Fibroblast of skin of scalp (primary cell): ENCODE measurements around the gene PEPD.

Experiments used
- DNase-seq: peaks from one replicate; pipeline ENCODE4 v3.0.0-alpha.2; 2013

The PEPD gene

DNA sequence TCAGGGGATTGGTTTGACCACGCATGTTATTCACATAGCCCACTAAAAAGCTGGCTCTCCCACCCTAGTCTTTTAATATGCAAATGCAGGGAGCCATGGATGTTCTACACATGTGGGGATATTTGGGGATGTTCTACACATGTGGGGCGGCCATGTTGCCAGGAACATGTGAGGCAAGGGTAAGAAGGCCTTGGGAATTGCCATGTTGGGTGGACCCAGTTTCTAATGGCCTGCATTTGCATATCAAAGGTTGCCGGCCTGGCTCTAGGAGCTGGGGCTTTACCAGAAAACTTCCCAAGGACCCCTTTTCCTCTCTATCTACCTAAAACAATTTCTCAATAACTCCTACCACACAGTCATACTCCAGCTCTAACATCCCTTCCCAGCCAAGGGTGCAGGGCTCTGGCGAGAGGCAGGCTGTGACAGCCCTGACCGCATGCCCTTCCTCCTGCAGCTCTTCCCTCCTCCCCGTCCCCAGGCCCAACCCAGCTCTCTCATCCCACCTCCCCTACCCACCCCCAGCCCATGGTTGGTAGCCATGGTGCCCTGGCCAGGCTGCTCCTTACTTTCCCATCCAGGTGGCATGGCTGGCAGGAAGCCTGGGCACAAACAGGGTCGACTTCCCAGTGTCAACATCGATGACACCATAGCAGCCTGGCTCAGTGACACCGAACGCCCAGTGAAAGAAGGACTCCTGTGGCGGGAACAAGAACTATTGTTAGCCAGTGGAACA is 11.0 kb downstream of the PEPD start:
- DNase-seq, result no peak

DNA sequence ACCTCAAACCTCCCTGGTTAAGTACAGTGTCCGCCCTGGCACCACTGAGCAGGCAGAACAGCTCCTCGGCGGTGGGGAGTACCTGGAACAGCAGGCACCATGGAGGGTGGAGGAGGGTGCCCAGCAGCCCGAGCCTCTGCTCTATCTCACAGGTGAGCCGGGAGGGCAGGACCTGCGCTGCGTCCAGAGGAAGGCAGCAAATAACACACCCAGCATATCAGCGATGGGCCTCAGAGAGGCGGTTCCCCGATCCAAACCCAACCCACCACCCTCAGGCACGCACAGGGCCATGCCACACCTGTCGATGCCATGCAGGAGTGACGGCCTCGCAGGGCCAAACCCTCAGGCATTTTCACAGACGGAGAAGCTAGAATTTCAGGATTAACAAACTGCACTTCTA is 11.8 kb downstream of the PEPD start:
- no peak for DNase-seq

DNA sequence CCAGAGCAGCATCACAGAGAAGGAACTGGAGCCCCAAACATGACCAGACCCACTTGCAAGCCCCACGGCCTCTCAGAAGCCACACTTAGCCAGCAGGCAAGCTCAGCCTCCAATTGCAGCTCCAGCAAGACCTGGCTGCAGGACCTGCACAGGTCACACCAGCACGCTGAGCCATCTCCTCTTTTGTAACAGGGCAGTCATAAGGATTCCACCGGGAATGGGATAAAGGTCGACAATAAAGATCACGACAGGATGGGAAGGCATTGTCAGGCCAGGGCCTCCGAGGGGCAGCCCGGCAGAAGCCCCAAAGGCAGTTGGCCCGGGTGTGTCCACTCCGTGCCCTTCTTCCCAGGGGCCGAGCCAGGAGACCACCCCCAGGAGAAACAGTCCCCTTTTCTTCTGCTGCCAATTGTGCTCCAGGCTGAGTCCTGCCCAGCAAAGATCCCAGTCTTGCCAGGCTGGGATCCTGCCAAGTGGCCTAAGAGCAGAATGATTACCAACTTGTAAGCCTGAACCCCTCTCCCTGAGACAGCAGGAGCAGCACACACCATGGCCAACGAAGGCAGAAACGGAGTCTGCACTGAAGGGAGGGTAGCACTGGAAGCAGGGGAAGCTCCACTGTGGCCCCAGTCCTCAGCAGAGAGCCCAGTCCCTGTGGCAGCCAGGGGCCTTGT is 12.5 kb downstream of the PEPD start:
- no peak for DNase-seq

DNA sequence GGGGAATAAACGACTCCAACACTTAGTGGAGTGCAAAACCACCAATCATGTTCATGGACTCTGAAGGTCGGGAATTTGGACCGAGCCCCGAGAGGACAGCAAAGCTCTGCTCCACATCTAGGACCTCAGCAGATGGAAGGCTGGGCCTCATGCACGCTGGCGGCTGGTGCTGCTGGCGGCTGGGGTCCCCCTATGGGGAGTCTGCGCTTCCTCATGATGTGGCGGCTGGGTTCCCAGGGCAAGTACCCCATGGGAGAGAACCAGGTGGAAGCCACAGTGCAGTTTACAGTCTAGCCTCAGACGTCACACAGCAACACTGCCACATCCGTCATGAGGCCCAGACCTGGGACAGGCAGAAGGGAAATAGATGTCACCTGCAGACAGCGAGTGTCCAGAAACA is 13.2 kb downstream of the PEPD start:
- DNase-seq, result no peak

DNA sequence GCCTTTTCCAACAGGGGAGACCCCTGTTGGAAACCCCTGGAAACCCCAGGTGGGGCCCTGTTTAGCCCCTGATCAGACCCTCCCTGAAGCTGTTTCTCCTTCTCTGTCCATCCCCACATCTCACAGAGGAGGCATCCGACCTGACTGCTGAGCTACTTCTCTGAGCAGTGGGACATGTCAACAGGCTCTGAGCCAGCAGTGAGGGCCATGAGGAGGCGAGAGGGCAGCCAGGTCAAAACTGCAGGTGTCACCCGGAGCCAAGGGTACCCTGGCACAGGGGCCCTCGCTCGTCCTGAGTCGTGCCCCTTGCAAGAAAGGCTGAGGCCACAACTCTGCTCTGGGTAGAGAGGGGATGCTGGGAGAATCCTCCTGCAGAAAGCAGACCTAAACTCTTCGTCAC is 13.6 kb downstream of the PEPD start:
- no peak for DNase-seq

DNA sequence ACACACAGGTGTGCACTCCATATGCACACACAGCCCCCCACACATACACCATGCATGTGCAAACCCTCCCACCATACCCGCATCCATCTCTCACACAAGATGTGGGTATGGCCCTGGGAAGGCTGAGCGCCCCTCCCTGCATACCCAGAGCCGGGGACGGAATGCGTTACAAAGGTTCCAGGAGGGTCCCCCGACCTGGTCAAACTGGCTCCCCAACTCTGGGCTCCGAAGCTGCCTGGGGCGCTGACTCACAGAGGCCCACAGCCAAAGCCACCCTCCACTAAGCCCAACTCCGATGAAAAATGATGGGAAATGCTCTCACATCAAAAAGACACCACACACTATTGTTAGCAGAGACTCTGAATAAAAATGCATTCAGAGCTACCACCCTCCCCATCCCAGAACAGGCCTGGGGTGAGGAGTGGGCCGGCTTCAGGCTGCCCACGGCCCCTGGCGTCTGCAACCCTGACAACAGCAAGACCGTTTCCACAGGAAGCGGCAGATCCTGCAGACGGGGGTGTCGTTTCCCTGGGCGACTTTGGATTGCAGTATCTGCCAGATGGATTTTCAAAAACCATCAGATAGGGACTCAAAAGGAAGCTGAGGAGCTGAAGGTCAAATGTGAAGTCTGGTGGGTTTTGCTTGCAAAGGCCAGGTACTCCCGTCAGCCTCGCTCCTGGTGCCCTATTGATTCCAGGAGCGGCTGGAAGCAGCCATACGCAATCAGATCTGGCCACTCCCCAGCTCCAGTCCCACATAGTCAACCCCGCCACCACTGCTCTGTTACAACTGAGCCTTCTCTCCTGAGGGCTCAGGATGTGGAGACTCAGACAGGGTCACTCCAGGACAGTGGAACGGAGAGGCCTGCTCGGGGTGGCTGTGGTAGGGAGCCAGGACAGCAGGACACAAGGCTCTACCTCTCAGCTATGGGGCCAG is 14.3 kb downstream of the PEPD start:
- no peak for DNase-seq

DNA sequence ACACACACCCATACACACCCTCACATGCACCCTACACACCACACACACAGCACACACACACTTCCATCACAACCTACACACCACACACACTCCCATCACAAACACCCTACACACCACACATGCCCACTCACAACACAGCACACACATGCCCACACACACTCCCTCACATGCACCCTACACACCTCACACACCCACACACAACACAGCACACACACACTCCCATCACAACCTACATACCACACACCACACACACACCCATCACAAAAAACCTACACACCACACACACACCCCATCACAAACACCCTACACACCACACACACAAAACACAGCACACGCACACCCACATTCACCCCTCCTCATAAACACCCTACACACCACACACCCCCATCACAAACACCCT is 15.1 kb downstream of the PEPD start:
- no peak for DNase-seq

DNA sequence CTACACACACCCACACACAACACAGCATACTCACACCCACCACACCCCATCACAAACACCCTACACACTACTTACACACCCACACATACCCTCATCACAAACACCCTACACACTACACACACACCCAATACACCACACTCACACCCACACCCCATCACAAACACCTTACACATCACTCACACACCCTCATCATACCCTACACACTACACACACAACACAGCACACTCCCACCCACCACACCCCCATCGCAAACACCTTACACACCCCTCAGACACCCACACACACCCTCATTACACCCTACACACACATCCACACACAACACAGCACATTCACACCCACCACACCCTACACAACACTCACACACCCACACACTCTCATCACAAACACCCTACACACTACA is 15.8 kb downstream of the PEPD start:
- no peak for DNase-seq

DNA sequence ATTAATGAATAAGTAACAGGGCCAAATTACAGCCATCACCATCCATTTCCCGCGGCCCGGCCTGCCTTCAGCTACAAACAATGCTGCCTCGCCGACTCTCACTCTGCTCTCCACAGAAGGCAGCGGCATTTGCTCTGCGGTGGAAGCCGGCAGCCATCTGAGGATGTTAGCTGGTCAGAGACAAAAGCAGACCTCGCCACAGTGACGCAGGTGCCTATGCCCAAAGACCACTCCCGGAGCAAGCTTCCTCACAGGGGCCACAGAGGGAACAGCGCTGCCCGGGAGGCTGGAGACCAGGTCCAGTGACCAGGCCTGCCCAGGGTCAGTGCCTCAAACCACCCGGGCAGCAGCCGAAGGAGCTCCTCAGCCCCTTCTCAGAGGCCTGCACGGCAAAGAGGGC is 16.4 kb downstream of the PEPD start:
- DNase-seq, result no peak

DNA sequence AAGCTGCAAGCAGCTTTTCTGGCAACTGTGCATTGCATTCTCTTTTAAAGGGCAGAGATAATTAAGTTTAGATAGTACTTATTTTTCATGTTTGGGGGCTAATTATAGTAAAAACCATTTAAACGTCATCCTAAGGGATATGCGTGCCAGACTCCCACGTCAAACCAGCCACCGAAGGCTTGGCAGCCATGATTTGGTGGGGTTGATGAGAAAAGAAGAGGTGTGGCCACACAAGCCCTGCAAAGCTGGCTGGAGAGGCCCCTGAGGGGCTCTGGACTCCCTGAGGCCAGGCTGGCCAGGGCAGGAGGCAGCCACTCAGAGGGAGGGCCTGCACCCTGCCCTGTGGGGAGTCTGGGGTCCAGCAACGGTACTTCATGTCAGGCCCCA is 17.5 kb downstream of the PEPD start:
- no peak for DNase-seq

DNA sequence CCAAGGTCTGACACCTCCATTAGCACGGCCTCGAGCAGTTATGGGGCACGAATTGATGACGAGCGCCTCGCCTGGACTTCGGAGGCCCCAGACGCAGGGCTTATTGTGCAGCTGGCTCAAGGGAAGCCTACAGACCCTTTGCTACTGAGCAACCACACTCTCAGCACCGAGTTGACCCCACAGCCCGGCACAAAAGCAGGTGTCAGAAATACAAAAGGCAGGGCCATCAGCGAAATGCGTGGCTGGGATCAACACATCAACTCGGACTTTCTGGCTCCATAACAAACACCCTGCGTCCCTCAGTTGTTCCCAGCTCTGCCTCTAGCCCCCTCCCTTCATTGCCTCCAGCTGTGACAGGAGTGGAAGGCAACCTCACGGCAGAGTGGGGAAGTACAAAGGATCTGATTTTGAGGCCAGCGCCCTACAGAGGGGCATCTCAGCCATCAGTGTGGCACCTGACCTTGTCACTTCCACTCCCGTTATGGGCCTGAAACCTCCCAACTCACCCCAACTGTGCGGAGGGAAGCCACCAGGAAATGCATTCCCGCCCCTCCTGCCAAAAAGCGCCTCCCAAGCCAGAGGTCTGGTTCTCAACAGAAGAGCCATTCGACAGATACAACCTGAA is 18.0 kb downstream of the PEPD start:
- DNase-seq, result no peak

DNA sequence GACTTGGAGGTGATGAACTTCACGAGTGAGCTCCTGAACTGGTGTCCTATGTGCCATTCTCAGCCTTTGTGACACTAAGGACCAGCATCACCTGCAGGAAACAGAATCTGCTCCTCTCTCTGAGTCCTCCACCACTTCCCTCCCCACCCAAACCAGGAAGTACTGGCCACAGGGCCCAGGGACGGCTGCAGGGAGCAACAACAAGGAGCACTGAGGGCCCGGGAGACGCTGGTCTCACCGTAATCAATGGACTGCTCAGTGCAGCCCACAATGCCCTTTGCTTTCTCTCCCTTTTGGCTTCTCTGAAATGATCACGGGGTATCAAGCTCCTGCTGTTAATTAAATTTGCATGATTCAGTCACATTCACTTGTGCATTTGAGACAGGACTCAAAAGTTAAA is 18.6 kb downstream of the PEPD start:
- no peak for DNase-seq

DNA sequence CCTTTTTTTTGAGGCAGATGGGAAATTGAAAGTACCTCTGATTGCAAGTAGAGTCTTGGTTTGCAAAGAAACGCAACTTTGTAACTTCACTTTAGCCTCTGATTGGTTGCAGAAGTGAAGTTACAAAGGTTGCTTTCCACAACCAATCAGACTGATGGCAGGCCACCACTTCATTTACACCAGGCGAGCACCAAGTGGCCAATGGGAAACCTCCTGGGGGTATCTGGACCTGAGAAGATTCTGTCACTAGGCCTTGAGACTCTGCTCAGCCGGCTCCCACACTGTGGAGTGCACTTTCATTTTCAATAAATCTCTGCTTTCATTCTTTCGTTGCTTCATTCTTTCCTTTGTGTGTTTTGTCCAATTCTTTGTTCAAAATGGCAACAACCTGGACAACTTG is 19.1 kb downstream of the PEPD start:
- no peak for DNase-seq

DNA sequence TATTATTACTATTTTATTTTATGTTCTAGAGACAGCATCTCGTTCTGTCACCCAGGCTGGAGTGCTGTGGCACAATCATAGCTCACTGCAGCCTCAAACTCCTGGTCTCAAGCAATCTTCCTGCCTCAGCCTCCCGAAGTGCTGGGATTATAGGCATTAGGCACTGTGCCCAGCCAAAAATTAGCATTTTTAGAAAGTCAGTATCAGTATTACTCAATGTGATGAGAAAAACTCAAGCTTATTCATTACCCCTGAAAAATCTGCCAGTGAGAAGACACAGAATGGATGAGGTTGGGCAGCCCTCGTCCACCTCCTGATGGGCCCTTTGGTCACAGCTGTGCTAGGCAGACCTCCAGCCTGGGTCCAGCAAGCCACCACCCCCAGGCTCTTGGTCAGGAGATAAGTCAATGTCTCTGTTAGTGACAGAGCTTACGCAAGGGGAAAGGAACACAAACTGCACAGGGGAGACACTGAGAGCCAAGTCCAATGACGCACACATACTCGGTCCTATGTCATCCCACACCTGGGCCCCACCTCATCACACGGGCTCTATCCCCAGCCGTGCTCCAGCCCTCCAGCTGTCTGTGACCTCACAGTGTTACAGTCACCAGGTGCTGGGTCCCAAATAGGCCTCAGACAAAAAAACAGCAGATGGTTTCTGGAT is 19.8 kb downstream of the PEPD start:
- no peak for DNase-seq

DNA sequence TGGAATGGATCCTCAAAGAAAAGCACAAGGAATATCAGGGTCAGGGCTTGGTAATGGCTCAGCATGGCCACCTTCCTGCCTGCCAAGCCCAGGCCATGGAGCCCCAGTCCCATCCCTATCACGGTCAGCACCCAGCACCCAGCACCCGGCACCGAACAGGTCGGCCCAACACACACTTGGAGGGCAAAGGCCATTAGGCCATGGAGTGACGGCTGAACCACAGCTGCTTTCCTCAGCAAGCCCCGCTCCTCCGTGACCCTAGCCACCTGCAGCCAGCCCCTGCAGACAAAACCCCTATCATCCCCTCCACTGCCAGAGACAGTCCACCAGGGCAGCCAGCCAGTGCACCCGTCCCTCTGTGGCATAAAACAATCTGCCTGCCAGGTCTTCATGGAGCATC is 20.6 kb downstream of the PEPD start:
- DNase-seq, result no peak

DNA sequence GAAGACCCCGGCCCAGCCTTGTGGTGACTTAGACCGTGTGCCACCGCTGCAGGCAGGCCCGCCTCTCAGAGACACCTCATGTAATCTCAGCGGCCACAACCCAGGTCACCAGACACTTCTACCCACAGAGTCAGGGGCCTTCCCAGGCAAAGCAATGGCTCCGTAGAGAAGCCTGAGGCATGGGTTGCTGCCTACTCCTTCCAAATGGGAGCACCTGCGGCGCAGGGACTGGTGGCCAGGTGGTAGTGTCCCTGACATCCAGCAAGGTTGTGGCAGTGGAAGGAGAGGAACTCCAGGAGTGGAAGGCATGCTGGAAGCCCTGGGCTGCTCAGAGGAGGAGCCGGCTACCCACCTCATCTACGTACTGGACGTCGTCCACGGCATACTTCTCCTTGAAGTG is 21.0 kb downstream of the PEPD start:
- DNase-seq, result no peak

DNA sequence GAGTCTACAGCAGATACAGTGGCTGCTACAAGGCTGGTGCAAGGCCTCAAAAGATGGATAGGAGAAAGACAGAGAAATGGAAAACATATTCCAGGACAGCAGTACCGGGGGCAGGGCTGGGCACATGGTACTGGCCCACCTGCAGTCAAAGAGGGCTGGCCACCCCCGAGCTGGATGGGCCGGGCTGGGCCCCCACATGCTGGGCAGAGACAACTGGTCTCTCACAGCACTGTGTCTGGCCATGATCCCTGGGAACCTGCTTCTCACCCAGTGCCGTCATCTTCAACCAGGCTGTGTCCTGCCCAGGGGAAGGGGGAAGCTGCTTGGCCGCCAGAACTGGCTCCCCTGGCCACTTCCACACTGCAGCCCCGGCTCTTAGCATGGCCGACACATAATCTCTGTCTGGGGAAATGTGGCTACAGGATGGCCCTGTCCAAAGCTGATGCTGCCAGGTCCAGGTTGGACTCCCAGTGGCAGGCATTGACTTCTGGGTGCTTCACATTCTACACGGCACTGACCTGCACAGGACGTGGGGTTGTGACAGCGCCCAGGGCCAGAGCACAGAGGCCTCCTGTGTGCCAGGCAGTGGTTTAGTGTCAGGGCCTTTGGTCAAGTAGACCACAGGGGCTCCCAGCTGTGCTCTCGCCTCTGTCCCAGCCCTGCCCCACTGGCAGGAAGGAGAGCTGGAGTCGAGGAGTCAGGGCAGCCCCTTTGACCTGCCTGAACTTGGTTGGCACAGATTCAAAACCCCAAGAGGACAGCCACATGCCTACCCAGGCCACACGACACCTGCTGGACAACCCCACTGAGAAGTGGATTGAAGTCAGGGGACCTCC is 21.7 kb downstream of the PEPD start:
- no peak for DNase-seq

DNA sequence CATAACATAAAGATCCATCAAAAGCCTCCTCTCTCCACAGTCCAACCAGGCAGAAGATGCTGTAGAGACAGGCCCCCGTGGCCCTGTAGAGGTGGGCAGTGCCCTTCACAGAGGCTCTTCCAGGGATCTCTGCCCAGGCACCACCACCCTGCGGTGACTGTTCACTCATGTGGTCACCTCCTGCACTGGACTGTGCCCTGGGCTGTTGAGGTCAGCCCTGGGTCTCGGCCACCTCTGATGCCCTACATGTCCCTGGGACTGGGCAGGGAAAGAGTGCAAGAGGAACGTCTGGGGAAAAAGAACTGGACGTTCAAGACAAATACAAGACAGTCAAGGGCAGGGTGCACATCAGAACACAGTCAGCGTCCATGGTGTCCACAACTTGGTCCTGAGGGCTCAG is 22.3 kb downstream of the PEPD start:
- no peak for DNase-seq

DNA sequence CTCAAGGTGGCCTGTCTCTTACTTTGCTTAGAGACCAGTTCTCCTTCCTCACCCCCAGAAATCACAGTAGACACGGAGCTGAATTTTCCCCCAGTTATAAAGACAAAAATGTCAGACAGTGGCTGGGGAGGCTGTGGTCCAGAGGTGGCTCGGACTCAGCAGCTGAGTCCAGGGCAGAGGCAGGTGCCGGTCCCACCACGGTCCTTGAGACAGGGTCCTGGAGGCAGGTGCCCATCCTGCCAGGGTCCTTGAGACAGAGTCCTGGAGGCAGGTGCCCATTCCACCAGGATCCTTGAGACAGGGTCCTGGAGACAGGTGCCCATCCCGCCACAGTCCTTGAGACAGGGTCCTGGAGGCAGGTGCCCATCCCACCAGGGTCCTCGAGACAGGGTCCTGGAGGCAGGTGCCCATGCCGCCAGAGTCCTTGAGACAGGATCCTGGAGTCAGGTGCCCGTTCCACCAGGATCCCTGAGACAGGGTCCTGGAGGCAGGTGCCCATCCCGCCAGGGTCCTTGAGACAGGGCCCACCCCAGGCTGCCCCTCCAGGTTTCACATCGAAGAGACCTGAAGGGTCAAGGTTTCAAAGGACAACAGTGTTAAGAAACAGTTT is 23.1 kb downstream of the PEPD start:
- DNase-seq, result no peak

DNA sequence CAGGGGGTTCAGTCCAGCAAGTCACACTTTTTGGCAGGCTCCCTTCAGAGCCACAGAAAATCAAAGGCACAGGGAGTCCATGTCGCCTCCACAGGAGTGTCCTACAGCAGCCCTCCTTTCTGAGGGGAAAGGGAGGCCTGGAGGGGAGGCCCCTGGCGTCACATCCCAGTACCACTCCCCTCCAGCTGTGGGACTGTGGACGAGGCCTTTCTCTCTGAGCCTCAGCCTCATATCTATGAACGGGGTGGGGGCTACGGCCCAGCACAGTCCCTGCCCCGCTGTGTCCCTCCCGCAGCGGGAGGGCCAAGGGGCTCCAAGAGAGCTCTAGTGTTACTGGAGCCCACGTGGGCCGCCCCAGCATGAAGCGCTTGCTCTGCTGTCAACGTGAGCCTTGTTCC is 23.8 kb downstream of the PEPD start:
- DNase-seq, result no peak

DNA sequence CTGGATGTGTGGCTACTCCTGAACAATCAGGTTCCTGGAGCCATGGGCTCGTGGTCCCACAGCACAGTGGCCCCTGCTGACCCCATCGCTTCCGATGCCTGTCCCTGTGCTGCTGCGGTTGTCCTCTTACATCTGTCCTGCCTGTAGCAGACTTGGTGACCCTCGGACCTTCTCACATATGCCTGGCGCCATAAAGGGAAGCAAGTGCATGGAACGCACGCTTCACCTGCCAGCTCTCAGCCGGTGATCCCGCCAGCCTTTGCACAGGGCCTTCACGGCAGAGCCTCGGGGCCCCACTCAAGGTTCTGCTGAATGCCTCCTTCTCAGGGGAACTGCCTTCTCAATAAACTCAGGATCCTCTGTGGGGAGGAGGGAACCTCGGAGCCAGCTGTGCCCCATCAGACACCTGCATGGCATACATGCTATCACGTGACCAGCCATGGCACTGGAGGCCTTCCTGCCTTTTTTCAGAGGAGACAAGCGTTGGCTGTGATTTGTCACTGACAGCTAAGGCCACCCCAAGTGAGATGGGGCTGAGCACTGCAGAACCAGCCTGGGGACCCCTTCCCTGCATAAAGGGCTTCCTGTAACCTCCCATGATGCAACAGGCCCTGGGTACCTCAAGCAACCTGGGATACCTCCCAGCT is 24.3 kb downstream of the PEPD start:
- DNase-seq, result no peak
